GM21526 (cell line): Measurements from ENCODE around the gene EHMT1.

Experiments
- ATAC-seq: cut with Tn5 transposase; IDR thresholded peaks from one replicate; pipeline ENCODE4 v1.9.1; 2021; ENCODE audit warnings: moderate library complexity; ENCODE audit not compliant: unreplicated experiment, low FRiP score

Gene EHMT1

GRCh38 chr9:137690930-137691645 lies 72.3 kb downstream of the EHMT1 start:
- no peak for ATAC-seq

- ATAC-seq, result no peak
Measured at GRCh38 chr9:137691646-137692351, 73.0 kb downstream of the EHMT1 start.

- ATAC-seq, result no peak
Measured at GRCh38 chr9:137694236-137694959, 75.6 kb downstream of the EHMT1 start.

- ATAC-seq, result no peak
Measured at GRCh38 chr9:137694962-137695875, 76.4 kb downstream of the EHMT1 start.

- ATAC-seq, result no peak
Measured at GRCh38 chr9:137696136-137696925, 77.5 kb downstream of the EHMT1 start.

- ATAC-seq, result no peak
Measured at GRCh38 chr9:137697193-137697592, 78.4 kb downstream of the EHMT1 start.

GRCh38 chr9:137697832-137698231 lies 79.0 kb downstream of the EHMT1 start:
- no peak for ATAC-seq

- no peak for ATAC-seq
Measured at GRCh38 chr9:137700911-137701310, 82.1 kb downstream of the EHMT1 start.

GRCh38 chr9:137702615-137703379 lies 84.0 kb downstream of the EHMT1 start:
- ATAC-seq, result no peak

GRCh38 chr9:137703842-137704508 lies 85.2 kb downstream of the EHMT1 start:
- ATAC-seq, result no peak

- ATAC-seq, result peak; percentile 65
Measured at GRCh38 chr9:137705443-137705863, 86.6 kb downstream of the EHMT1 start.

GRCh38 chr9:137705906-137706305 lies 87.1 kb downstream of the EHMT1 start:
- ATAC-seq, result peak; percentile 16

GRCh38 chr9:137707361-137707760 lies 88.6 kb downstream of the EHMT1 start:
- ATAC-seq, result no peak

GRCh38 chr9:137708590-137709284 lies 89.9 kb downstream of the EHMT1 start:
- no peak for ATAC-seq

GRCh38 chr9:137709411-137710101 lies 90.8 kb downstream of the EHMT1 start:
- ATAC-seq, result no peak

- ATAC-seq, result no peak
Measured at GRCh38 chr9:137710704-137711103, 91.9 kb downstream of the EHMT1 start.

- no peak for ATAC-seq
Measured at GRCh38 chr9:137711678-137712105, 92.9 kb downstream of the EHMT1 start.
